ENCODE results near the gene USF1.

DNA sequence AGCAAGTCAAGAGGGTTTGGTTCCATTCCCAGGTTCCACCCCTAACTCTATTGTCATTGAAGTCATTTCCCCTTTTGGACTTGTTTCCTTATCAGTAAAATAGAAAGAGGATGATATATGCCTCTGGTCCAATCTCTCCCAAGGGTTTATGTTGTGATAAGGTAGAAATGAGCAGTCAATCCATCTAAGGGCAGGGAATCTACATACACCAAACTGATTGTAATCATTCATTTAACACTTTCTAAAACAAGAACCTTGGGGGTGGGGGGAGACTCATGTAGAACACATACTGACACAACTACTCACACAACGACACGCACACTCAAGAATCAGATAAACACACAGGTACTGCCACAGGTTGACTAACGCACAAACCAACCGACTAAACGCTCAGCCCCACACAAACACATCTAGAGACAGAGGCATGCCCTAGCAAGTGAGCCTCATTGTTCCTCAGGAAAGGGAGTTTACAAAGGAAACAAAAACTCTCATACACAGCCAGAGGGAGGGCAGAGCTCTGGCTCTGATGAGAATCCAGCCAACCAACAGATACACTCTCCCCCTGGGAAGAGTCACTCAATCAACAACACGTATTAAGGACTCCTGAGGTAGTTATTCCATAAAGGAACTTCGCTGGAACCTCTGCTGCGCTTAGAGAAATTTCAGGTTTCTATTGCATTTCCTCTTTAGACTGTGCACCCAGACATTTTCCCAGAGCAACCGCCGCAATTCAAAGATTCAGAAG lies 25.9 kb downstream of the USF1 start:
- no peak for TF ChIP-seq EZH2phosphoT487 (IDR thresholded peaks at IDR 0.05; ENCODE audit: low read depth, severe bottlenecking, unreplicated experiment)
- TF ChIP-seq, protein P1, sequence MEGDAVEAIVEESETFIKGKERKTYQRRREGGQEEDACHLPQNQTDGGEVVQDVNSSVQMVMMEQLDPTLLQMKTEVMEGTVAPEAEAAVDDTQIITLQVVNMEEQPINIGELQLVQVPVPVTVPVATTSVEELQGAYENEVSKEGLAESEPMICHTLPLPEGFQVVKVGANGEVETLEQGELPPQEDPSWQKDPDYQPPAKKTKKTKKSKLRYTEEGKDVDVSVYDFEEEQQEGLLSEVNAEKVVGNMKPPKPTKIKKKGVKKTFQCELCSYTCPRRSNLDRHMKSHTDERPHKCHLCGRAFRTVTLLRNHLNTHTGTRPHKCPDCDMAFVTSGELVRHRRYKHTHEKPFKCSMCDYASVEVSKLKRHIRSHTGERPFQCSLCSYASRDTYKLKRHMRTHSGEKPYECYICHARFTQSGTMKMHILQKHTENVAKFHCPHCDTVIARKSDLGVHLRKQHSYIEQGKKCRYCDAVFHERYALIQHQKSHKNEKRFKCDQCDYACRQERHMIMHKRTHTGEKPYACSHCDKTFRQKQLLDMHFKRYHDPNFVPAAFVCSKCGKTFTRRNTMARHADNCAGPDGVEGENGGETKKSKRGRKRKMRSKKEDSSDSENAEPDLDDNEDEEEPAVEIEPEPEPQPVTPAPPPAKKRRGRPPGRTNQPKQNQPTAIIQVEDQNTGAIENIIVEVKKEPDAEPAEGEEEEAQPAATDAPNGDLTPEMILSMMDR (IDR thresholded peaks at IDR 0.05; ENCODE audit: poor library complexity) = no peak
- TF ChIP-seq EZH2 (IDR thresholded peaks at IDR 0.05; ENCODE audit: borderline replicate concordance) = no peak

Data from hepatocyte (in vitro differentiated cells).